Psoas muscle (tissue), 8 donors: ENCODE measurements around the gene ATIC. TPM values are rescaled to one million over a fixed set of nuclear protein-coding genes. Genes with fewer than 3 reads are reported as not detected.

ENCODE experiments used
- ATAC-seq, 4 donors: fragments of 200-7000 bp; cut with Tn5 transposase; one replicate each; pipeline ENCODE4 v1.9.1; 2020; ENCODE audit warnings: moderate library complexity in 3 of 4, mild to moderate bottlenecking in 2 of 4
- DNase-seq, 2 donors: peaks; one replicate each; pipeline ENCODE4 v3.0.0-alpha.2; 2020
- H3K27ac ChIP-seq: fragments of 200-600 bp; one replicate; pipeline ENCODE4 v1.8.0; 2022
- H3K27me3 ChIP-seq, 3 donors: fragments of 200-600 bp in 1 of 3; one replicate each; pipeline versions ENCODE4 v1.6.1 to v1.8.0; 2013 to 2022; ENCODE audit warnings: low read length in 2 of 3, mild to moderate bottlenecking in 2 of 3, moderate library complexity in 1 of 3; ENCODE audit not compliant: insufficient read depth in 3 of 3
- H3K36me3 ChIP-seq, 2 donors: fragments of 200-600 bp in 1 of 2; one replicate each; pipeline versions ENCODE4 v1.6.1 to v1.8.0; 2013 to 2022; ENCODE audit warnings: low read depth in 1 of 2, mild to moderate bottlenecking in 1 of 2, moderate library complexity in 1 of 2; ENCODE audit not compliant: insufficient read depth in 1 of 2
- H3K4me1 ChIP-seq: fragments of 200-600 bp; one replicate; pipeline ENCODE4 v1.8.0; 2022
- H3K4me3 ChIP-seq: fragments of 200-600 bp; one replicate; pipeline ENCODE4 v1.8.0; 2022; ENCODE audit warnings: mild to moderate bottlenecking
- H3K9me3 ChIP-seq: fragments of 200-600 bp; one replicate; pipeline ENCODE4 v1.8.0; 2022
- CTCF ChIP-seq: fragments of 200-600 bp; IDR thresholded peaks from one replicate; pipeline ENCODE4 v1.8.0; 2022; ENCODE audit warnings: antibody characterized with exemption
- WGBS, 3 donors: extraction: QIAGEN DNeasy Blood & Tissue Kit; methylation state at CpG; one replicate each; pipeline versions ENCODE4 v1.1.6 to v1.1.7; 2013; 5-methylcytosine and 5-hydroxymethylcytosine counted together
- intact Hi-C, 2 donors: fragments of 100-400 bp; cut with DNase I; formaldehyde crosslinking; loops; one replicate each; pipeline versions ENCODE4 v1.11.0 to v1.14.2; 2022
- polyA plus RNA-seq, 3 donors: library from polyadenylated mRNA; stranded (reverse); fragments of 200-250 nt; gene quantifications; one replicate each; pipeline ENCODE4 v1.2.3, GENCODE V29; 2013
- total RNA-seq, 4 donors: library from RNA; stranded (reverse); fragmentation: NEBNext Ultra II Directional in 2 of 4; extraction: Animal tissue kit (Norgen Biotek cat#: 25700) in 2 of 4; gene quantifications; one replicate each; pipeline versions ENCODE4 v1.2.1 to v1.2.4, GENCODE V29; 2021 to 2023
- donor health status: healthy with polysubstance abuse.
- donor health status: DM: no; HTN: no; CAD: no; lungs with moderate emphysema.
- donor health status: Bipolar disorder and iron deficiency.
- donor health status: healthy.
- donor health status: DM: yes; HTN: yes; CAD: no.
- donor health status: DM: no; HTN: no; CAD: no.
- donor health status: DM: no; HTN: no; CAD: no.
- donor health status: DM: yes; HTN: yes; CAD: no.

The ATIC gene
- total and polyA plus RNA-seq, 7 donors, result 50.9 to 147 (median 83.8) TPM

GRCh38 chr2:215392687-215393270, 80.9 kb downstream of the ATIC start:
- Histone ChIP-seq H3K36me3 (peaks cover 0 to 30% of the 10 kb centered on the region in 2 donors), H3K27ac (no peak overlapping the region), H3K27me3 (no peaks in the 10 kb centered on the region), H3K4me3 (no peak overlapping the region), H3K4me1 (no peaks in the 10 kb centered on the region), H3K9me3 (no peaks in the 10 kb centered on the region)
- no peak for TF ChIP-seq CTCF
- intact Hi-C loops, result no loop called here
- ATAC-seq (no peak), DNase-seq (no peak)
- 92 to 98% (median 93%) methylated on average over 12 of the region's 12 CpGs for WGBS, 3 donors

GRCh38 chr2:215394102-215394805, 82.4 kb downstream of the ATIC start:
- Histone ChIP-seq H3K4me1 (no peaks in the 10 kb centered on the region), H3K27ac (no peak overlapping the region), H3K9me3 (no peaks in the 10 kb centered on the region), H3K4me3 (no peak overlapping the region), H3K36me3 (peaks cover 0 to 25% of the 10 kb centered on the region in 2 donors), H3K27me3 (no peaks in the 10 kb centered on the region)
- ATAC-seq, result no peak
- WGBS, 3 donors, result 62 to 76% (median 62%) methylated on average over 7 of the region's 7 CpGs
- TF ChIP-seq CTCF, result no peak
- DNase-seq, result no peak
- intact Hi-C loops, result no loop called here

- Histone ChIP-seq H3K4me3 (no peak overlapping the region), H3K27ac (no peak overlapping the region), H3K36me3 (peaks cover 0 to 18% of the 10 kb centered on the region in 2 donors), H3K9me3 (no peaks in the 10 kb centered on the region), H3K4me1 (no peaks in the 10 kb centered on the region), H3K27me3 (no peaks in the 10 kb centered on the region)
- intact Hi-C loops, result no loop called here
- no peak for TF ChIP-seq CTCF
- DNase-seq (no peak), ATAC-seq (no peak)
- 66 to 75% (median 67%) methylated on average over 5 of the region's 5 CpGs for WGBS, 3 donors
Observed at GRCh38 chr2:215395687-215396460, 84.0 kb downstream of the ATIC start.

GRCh38 chr2:215396595-215397313, 84.9 kb downstream of the ATIC start:
- TF ChIP-seq CTCF, result no peak
- Histone ChIP-seq H3K27me3 (no peaks in the 10 kb centered on the region), H3K9me3 (no peaks in the 10 kb centered on the region), H3K4me1 (no peaks in the 10 kb centered on the region), H3K27ac (no peak overlapping the region), H3K36me3 (peaks cover 0 to 18% of the 10 kb centered on the region in 2 donors), H3K4me3 (no peak overlapping the region)
- 50 to 66% (median 54%) methylated on average over 2 of the region's 2 CpGs for WGBS, 3 donors
- intact Hi-C loops, result no loop called here
- ATAC-seq (peak in 1 of 4 donors; percentile 58), DNase-seq (no peak)
